ENCODE results near the gene KCNQ5.

GRCh38 chr6:72861935-72862432 is 240.1 kb downstream of the KCNQ5 start:
- TF ChIP-seq CTCF (IDR thresholded peaks at IDR 0.05) (no peak), EP300 (IDR thresholded peaks at IDR 0.05) (no peak), POLR2AphosphoS5 (IDR thresholded peaks at IDR 0.05) (no peak), POLR2A (IDR thresholded peaks at IDR 0.05) (no peak)

All from suprapubic skin (tissue), 4 donors.